Gastrocnemius medialis (tissue), 4 donors: Measurements from ENCODE around the gene HDDC2. TPM values are rescaled to one million over a fixed set of nuclear protein-coding genes. Genes with fewer than 3 reads are reported as not detected.

Source experiments
- ATAC-seq, 2 donors: fragments of 150-250 bp; one replicate each; pipeline ENCODE4 v1.9.1; 2016
- DNase-seq, 2 donors: peaks; one replicate each; pipeline ENCODE4 v3.0.0-alpha.2; 2019
- H3K27ac ChIP-seq, 4 donors: fragments of 200-600 bp; sonication (generic); 1 replicate in 1 of 4; 2 replicates in 3 of 4; pipeline ENCODE4 v1.5.1; 2016 to 2018; ENCODE audit warnings: mild to moderate bottlenecking in 2 of 4, moderate library complexity in 1 of 4
- H3K27me3 ChIP-seq, 3 donors: fragments of 200-600 bp; sonication (generic) in 2 of 3; 1 replicate in 1 of 3; 2 replicates in 2 of 3; pipeline versions ENCODE4 v1.5.1 to v1.6.0; 2016 to 2019; ENCODE audit warnings: mild to moderate bottlenecking in 1 of 3, moderate library complexity in 1 of 3
- H3K36me3 ChIP-seq, 2 donors: fragments of 200-600 bp; sonication (generic) in 1 of 2; one replicate each; pipeline ENCODE4 v1.5.1; 2017 to 2018
- H3K4me1 ChIP-seq, 2 donors: fragments of 200-600 bp; sonication (generic) in 1 of 2; one replicate each; pipeline ENCODE4 v1.5.1; 2016 to 2017; ENCODE audit warnings: mild to moderate bottlenecking in 2 of 2
- H3K4me3 ChIP-seq, 4 donors: fragments of 200-600 bp; sonication (generic) in 3 of 4; 1 replicate in 1 of 4; 2 replicates in 3 of 4; pipeline ENCODE4 v1.5.1; 2016 to 2019; ENCODE audit warnings: mild to moderate bottlenecking in 2 of 4
- H3K9me3 ChIP-seq, 3 donors: fragments of 200-600 bp; sonication (generic) in 2 of 3; 1 replicate in 1 of 3; 2 replicates in 2 of 3; pipeline ENCODE4 v1.5.1; 2016 to 2019
- CTCF ChIP-seq, 5 experiments: fragments of 450-650 bp in 3 of 5; fragments of 200-600 bp in 2 of 5; sonication (generic) in 2 of 5; IDR thresholded peaks in 4 of 5; conservative IDR thresholded peaks in 1 of 5; 1 replicate in 4 of 5; 2 replicates in 1 of 5; pipeline ENCODE4 v1.5.1; 2016 to 2019; ENCODE audit warnings: antibody characterized with exemption in 5 of 5, mild to moderate bottlenecking in 3 of 5, moderate library complexity in 3 of 5
- POLR2A ChIP-seq, 2 donors: fragments of 450-650 bp; IDR thresholded peaks; one replicate each; pipeline ENCODE4 v1.6.1; 2017; ENCODE audit warnings: antibody characterized with exemption in 2 of 2, mild to moderate bottlenecking in 2 of 2, moderate library complexity in 2 of 2
- in situ Hi-C, 4 donors: fragments of 200-750 bp; cut with MboI; loops; one replicate each; pipeline versions ENCODE4 v1.15.0 to v1.8.0; 2017; ENCODE audit warnings: low sequenced_read_pairs in 4 of 4
- intact Hi-C: fragments of 100-400 bp; cut with DNase I; formaldehyde crosslinking; loops from one replicate; pipeline ENCODE4 v1.15.1; 2023; ENCODE audit warnings: low total_unique reads
- total RNA-seq, 4 donors: library from RNA; depleted of rRNA; stranded (reverse); fragments of >200 nt; gene quantifications; one replicate each; pipeline versions ENCODE4 v1.1.0 to v1.2.3, GENCODE V29; 2016

Gene HDDC2
- total RNA-seq, 4 donors from 2014 or later, result 54.9 to 88.3 (median 77.7) TPM

GRCh38 chr6:125341460-125341859, 39.7 kb upstream of the HDDC2 start:
- H3K27ac ChIP-seq, result no peak overlapping the region
- intact Hi-C loops (no loop called here), in situ Hi-C loops (no loop called here)

GRCh38 chr6:125340991-125341390, 39.2 kb upstream of the HDDC2 start:
- no peaks in the 10 kb centered on the region for H3K4me1 ChIP-seq
- no peaks in the 10 kb centered on the region for H3K9me3 ChIP-seq
- TF ChIP-seq CTCF (IDR thresholded peaks at IDR 0.05 in 4 of 5, conservative IDR thresholded peaks at IDR 0.05 in 1 of 5) (no peak), POLR2A (IDR thresholded peaks at IDR 0.05) (no peak)
- H3K27me3 ChIP-seq, result no peaks in the 10 kb centered on the region
- intact Hi-C loops, result no loop called here
- in situ Hi-C loops, result no loop called here
- no peaks in the 10 kb centered on the region for H3K36me3 ChIP-seq
- no peak overlapping the region for H3K4me3 ChIP-seq
- ATAC-seq (no peak), DNase-seq (no peak)
- H3K27ac ChIP-seq, result no peak overlapping the region

More at GRCh38 chr6:125341460-125341859, 39.7 kb upstream of the HDDC2 start:
- Histone ChIP-seq H3K27me3 (no peaks in the 10 kb centered on the region), H3K4me3 (no peak overlapping the region), H3K36me3 (no peaks in the 10 kb centered on the region), H3K4me1 (no peaks in the 10 kb centered on the region), H3K9me3 (no peaks in the 10 kb centered on the region)
- DNase-seq (no peak), ATAC-seq (no peak)
- TF ChIP-seq CTCF (IDR thresholded peaks at IDR 0.05 in 4 of 5, conservative IDR thresholded peaks at IDR 0.05 in 1 of 5) (no peak), POLR2A (IDR thresholded peaks at IDR 0.05) (no peak)

GRCh38 chr6:125340175-125340835, 38.5 kb upstream of the HDDC2 start:
- TF ChIP-seq CTCF (IDR thresholded peaks at IDR 0.05 in 4 of 5, conservative IDR thresholded peaks at IDR 0.05 in 1 of 5) (no peak), POLR2A (IDR thresholded peaks at IDR 0.05) (no peak)
- H3K27me3 ChIP-seq, result no peaks in the 10 kb centered on the region
- no peak for ATAC-seq
- H3K9me3 ChIP-seq, result no peaks in the 10 kb centered on the region
- no peaks in the 10 kb centered on the region for H3K4me1 ChIP-seq
- no peak overlapping the region for H3K27ac ChIP-seq
- intact Hi-C loops, result no loop called here
- DNase-seq, result no peak
- in situ Hi-C loops, result no loop called here
- H3K4me3 ChIP-seq, result no peak overlapping the region
- no peaks in the 10 kb centered on the region for H3K36me3 ChIP-seq

DNA sequence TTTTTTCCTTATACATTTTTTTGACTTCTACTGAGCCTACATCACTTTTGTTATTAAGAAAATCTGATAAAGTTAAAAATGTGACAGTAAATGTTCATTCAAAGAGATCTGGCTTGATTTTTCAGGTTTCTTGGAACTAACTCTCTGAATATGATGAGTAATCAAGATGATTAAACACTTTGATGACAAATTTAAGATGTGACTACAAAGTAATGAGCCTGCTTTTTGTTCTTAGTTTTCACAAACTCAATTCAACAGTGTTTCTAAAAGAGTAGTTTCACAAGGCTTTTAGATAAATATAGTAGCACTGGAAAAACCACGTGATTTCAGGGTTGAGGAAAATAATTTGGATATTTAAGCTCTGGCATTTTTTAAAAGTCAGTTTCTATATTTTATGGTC, 37.9 kb upstream of the HDDC2 start:
- Histone ChIP-seq H3K27ac (no peak overlapping the region), H3K4me3 (no peak overlapping the region), H3K36me3 (no peaks in the 10 kb centered on the region), H3K27me3 (no peaks in the 10 kb centered on the region), H3K4me1 (no peaks in the 10 kb centered on the region), H3K9me3 (no peaks in the 10 kb centered on the region)
- intact Hi-C loops, result no loop called here
- no peak for ATAC-seq
- no peak for DNase-seq
- in situ Hi-C loops, result no loop called here
- TF ChIP-seq POLR2A (IDR thresholded peaks at IDR 0.05), result no peak
- TF ChIP-seq CTCF (IDR thresholded peaks at IDR 0.05 in 4 of 5, conservative IDR thresholded peaks at IDR 0.05 in 1 of 5), result no peak

DNA sequence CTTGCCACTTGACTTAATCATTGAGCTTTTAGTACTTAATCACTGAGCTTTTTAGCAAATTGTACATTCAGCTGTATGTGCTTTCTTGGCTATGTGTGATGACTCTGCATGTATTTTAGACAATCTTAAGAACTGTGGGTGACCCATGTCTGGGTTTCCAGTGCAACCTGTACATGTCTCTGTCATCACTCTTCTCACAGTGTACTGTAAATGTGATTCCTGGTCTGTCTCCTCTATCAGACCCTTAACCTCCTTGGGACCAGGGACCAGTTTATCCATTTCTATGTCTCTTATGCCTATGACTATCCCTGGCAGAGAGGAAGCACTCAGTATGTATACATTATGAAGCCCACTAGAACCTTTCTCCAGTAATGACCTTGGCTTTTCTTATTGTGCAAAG, 36.6 kb upstream of the HDDC2 start:
- Histone ChIP-seq H3K27ac (no peak overlapping the region), H3K4me1 (no peaks in the 10 kb centered on the region), H3K4me3 (no peak overlapping the region), H3K36me3 (no peaks in the 10 kb centered on the region), H3K27me3 (peaks cover 0 to 3% (median 0%) of the 10 kb centered on the region in 3 donors), H3K9me3 (no peaks in the 10 kb centered on the region)
- in situ Hi-C loops, result no loop called here
- no peak for ATAC-seq
- TF ChIP-seq CTCF (IDR thresholded peaks at IDR 0.05 in 4 of 5, conservative IDR thresholded peaks at IDR 0.05 in 1 of 5), result no peak
- TF ChIP-seq POLR2A (IDR thresholded peaks at IDR 0.05), result no peak
- intact Hi-C loops, result no loop called here
- no peak for DNase-seq
